Femur (tissue), 1 donor: Measurements from ENCODE around the gene PALLD.
"Not testable (repeated sequence)": the region's sequence is repeated elsewhere in the genome, so short reads cannot be mapped to it uniquely, and the experiment has no call there.

Experiments used
- DNase-seq: peaks from one replicate; pipeline ENCODE4 v3.0.0-alpha.2; 2017

PALLD gene

GRCh38 chr4:168496834-168497233 is at the start of gene PALLD:
TSS of gene PALLD (plus strand) at chr4:168497052.
- DNase-seq: peak; percentile 56

DNA sequence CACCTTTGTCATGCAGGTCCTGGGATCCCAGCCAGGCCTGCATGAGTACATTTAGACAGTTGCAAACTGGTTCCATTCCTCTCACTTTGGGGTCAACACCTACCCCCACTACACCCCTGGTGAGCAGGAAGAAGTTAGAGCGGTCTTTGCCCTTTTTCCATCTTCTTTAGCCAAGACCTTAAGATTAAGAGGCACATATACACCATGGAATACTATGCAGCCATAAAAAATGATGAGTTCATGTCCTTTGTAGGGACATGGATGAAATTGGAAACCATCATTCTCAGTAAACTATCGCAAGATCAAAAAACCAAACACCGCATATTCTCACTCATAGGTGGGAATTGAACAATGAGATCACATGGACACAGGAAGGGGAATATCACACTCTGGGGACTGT is 47.8 kb upstream of the PALLD start:
- DNase-seq: not testable (repeated sequence)

- no peak for DNase-seq
Measured at GRCh38 chr4:168449719-168450452, 47.0 kb upstream of the PALLD start.

- DNase-seq: no peak
Measured at GRCh38 chr4:168451331-168451730, 45.5 kb upstream of the PALLD start.

DNA sequence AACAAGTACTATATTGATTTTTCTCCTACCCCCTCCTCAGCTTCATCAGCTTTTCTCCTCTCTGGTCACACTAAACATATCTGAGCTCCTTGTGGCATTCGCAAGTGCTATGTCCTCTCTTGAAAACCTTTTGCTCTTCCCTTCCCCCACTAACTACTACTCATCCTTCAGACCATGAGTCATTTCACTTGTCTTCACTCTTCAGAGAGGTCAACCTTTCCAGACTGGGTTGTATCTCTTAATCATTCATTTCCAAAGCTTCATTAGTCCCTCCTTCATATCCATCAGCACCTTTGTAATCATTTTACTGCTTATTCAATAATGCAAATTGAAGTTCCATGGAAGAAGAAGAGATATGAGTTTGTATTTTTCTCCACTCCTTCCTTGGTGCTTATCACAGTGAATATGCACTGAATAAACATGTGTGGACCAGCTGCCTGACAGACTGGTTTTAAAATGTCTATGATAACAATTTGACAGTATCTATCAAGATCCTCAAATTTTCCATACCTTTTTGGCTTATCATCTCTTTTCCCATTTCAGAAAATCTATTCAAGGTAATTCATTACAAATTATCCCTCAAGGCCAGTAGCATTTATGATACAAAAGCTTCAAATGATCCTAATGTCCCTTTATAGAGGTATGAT is 45.0 kb upstream of the PALLD start:
- DNase-seq: no peak

DNA sequence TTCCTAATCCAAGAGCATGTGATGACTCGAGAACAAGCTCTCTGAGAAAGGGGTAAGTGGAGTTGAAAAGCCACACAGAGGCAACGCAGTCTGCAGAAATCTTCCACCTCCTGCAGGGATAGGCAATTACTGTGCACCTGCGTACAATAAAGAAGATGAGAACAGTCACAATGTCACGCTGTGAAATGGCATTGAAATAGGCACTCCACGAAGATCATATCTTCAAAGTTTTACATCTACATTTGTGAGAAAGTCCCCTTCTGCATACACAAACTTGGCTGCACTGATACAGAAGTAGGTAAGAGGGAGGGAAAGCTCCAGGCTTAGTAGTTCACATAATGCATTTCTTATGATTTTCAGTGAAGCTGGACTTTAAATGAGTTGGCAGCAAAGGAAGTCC is 43.7 kb upstream of the PALLD start:
- no peak for DNase-seq

GRCh38 chr4:168458256-168458655 is 38.6 kb upstream of the PALLD start:
- DNase-seq: not testable (repeated sequence)

GRCh38 chr4:168461821-168462220 is 35.0 kb upstream of the PALLD start:
- no peak for DNase-seq

- no peak for DNase-seq
Measured at GRCh38 chr4:168472920-168473319, 23.9 kb upstream of the PALLD start.

GRCh38 chr4:168474660-168475320 is 22.1 kb upstream of the PALLD start:
- no peak for DNase-seq

GRCh38 chr4:168475745-168476144 is 21.1 kb upstream of the PALLD start:
- DNase-seq: no peak

DNA sequence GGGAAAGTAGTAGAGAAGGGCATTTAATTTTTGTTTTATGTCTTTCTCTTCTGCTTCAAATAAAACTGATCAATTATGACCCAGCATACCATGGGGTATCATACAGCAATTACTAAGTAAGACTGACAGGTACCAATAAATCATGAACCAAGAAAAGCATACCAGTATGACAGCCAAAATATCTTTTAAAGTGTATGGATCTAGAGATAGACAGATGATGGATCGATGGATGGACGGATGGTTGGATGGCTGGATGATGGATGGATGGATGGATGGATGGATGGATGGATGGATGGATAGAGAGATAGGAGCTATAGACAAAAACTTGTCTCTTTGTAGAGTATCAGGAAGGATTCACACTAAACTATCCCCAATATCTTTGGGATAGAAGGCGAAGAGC is 18.0 kb upstream of the PALLD start:
- no peak for DNase-seq

DNA sequence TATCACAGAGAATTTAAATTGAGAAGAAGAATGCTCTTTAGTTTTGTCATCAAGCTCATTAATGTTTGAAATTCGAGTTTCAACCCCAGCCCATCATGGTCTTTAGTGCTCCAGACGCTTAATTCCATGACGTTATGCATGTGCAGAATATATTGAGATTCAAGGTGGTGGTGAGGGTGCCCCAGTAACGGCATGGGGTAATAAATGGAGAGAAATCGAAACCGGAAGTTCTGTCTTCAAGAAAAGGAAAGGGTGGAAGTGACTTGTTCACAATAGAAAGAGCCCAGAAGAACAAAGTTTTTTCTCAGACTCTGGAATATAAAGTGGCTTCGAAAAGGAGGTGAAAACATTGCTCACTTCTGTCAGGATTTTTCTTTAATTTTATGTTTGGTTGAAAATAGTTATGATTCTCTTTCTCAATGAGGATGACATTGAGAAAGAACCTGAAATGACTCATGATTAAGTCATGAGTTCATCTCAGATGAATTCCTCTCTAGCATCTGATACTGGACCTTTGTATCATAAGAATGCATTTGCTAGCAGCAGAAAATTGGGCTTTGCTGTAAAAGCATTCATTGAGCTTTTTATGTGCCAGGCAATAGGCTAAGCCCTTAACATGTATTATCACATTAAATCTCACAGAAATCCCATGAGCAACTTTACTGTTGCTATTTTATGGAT is 15.8 kb upstream of the PALLD start:
- DNase-seq: peak; percentile 28

GRCh38 chr4:168483811-168484210 is 13.0 kb upstream of the PALLD start:
- no peak for DNase-seq

GRCh38 chr4:168484626-168485025 is 12.2 kb upstream of the PALLD start:
- no peak for DNase-seq

- no peak for DNase-seq
Measured at GRCh38 chr4:168485156-168485910, 11.5 kb upstream of the PALLD start.

- DNase-seq: no peak
Measured at GRCh38 chr4:168486912-168487281, 10.0 kb upstream of the PALLD start.

GRCh38 chr4:168487282-168488035 is 9.4 kb upstream of the PALLD start:
- DNase-seq: no peak

DNA sequence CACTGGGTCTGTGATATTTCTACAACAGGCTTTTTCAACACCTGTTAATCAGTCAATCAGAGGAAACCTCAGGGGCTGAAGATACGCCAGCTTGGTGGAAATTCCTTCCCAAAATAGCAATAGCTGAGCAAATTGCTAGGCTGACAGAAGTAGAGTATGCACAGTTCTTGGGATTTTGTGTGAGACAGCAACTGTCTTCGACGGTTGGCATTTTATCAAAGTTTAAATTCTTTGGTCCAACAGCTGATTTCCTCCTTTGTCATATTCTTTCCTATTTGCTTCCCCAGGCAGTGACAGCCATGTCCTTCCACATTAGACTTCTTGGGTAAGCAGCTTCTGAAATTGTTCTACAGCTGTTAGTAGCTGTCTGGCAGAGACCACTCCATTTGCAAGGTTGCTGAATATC is 8.0 kb upstream of the PALLD start:
- peak; percentile 61 for DNase-seq

GRCh38 chr4:168489616-168490015 is 7.2 kb upstream of the PALLD start:
- no peak for DNase-seq

DNA sequence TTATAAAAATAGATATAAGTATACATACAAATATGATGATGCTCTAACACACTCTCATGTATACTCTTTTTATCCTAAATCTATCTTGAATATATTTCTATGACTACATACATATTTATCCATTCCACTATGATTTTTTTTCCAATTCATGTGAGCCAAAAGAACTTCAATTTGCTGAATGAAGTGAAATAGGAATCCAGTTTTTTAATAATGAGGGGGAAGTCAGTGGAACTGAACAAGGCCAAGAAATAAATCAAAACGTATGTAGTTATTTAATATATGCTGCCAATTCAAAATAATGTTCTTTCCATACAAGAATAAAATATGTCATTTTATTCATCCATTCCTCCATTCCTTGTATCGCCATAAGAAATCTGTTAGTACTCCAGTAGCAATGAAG is 6.1 kb upstream of the PALLD start:
- no peak for DNase-seq

DNA sequence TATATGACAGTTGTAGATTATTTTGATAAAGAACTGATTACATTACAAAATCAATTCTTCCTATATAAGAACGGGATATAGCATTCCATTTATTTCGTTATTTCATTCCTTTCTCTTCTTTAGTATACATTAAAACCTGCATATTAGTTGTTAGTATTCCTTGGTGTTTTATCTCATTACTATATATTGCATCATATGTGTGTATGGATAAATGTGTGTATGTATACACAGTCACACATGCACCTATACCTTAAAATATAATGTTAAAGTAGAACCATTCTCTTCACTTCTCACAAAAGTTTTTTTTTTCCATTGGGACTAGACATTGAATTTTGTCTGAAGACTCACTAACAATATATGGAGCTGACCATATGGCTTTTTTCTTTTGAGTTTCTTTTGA is 5.3 kb upstream of the PALLD start:
- DNase-seq: no peak
